ENCODE measurements around the gene PRR33.

GRCh38 chr11:1853376-1854131 lies 38.1 kb downstream of the PRR33 start:
- TF ChIP-seq CBX3 (IDR thresholded peaks at IDR 0.05; ENCODE audit: low read depth) (no peak), SRF (IDR thresholded peaks at IDR 0.05; ENCODE audit: low read depth) (no peak), POLR2A (IDR thresholded peaks at IDR 0.05; ENCODE audit: borderline replicate concordance, extremely low read depth, insufficient read depth, insufficient read length) (no peak)
